GM12864 (cell line): ENCODE results near the gene GPC4.

Experiments
- DNase-seq: peaks from one replicate; pipeline ENCODE4 v3.0.0-alpha.2; 2011; ENCODE audit warnings: low read depth
- H3K4me3 ChIP-seq: 2 replicates; pipeline ENCODE4 v1.5.1; 2011; ENCODE audit warnings: mild to moderate bottlenecking, low read depth, low read length, control low read depth
- CTCF ChIP-seq: IDR thresholded peaks from 2 replicates; pipeline ENCODE4 v1.5.1; 2011; ENCODE audit warnings: low read depth, mild to moderate bottlenecking, moderate library complexity, low read length, control low read depth, inconsistent platforms; ENCODE audit errors: missing control alignments

The GPC4 gene

GRCh38 chrX:133412246-133412645 is 3.0 kb downstream of the GPC4 start:
- no peak for DNase-seq
- TF ChIP-seq CTCF: no peak
- H3K4me3 ChIP-seq: no peak overlapping the region

GRCh38 chrX:133410550-133410949 is 4.7 kb downstream of the GPC4 start:
- H3K4me3 ChIP-seq: no peak overlapping the region
- no peak for TF ChIP-seq CTCF
- no peak for DNase-seq

GRCh38 chrX:133405498-133406185 is 9.6 kb downstream of the GPC4 start:
- DNase-seq: no peak
- H3K4me3 ChIP-seq: no peak overlapping the region
- no peak for TF ChIP-seq CTCF

GRCh38 chrX:133403984-133404383 is 11.3 kb downstream of the GPC4 start:
- no peak overlapping the region for H3K4me3 ChIP-seq
- DNase-seq: no peak
- no peak for TF ChIP-seq CTCF

- no peak for DNase-seq
- no peak for TF ChIP-seq CTCF
- no peak overlapping the region for H3K4me3 ChIP-seq
These were observed 12.3 kb downstream of the GPC4 start for GRCh38 chrX:133402830-133403625.

GRCh38 chrX:133402042-133402453 is 13.2 kb downstream of the GPC4 start:
- no peak overlapping the region for H3K4me3 ChIP-seq
- TF ChIP-seq CTCF: no peak
- DNase-seq: no peak

GRCh38 chrX:133401536-133401935 is 13.8 kb downstream of the GPC4 start:
- DNase-seq: no peak
- no peak overlapping the region for H3K4me3 ChIP-seq
- no peak for TF ChIP-seq CTCF
